Heart right ventricle (tissue), 16 donors: ENCODE results near the gene TCF12. TPM values are rescaled to one million over a fixed set of nuclear protein-coding genes. Genes with fewer than 3 reads are reported as not detected.

Source experiments
- ATAC-seq, 8 donors: fragments of 200-7000 bp; cut with Tn5 transposase; one replicate each; pipeline ENCODE4 v1.9.1; 2020; ENCODE audit warnings: mild to moderate bottlenecking in 8 of 8, moderate library complexity in 8 of 8, moderate number of reproducible peaks in 1 of 8
- DNase-seq, 2 donors: peaks; one replicate each; pipeline ENCODE4 v3.0.0-alpha.2; 2020
- H3K27ac ChIP-seq, 10 donors: fragments of 200-600 bp; sonication (generic) in 2 of 10; one replicate each; pipeline versions ENCODE4 v1.5.0 to v1.8.0; 2020 to 2022; ENCODE audit warnings: mild to moderate bottlenecking in 3 of 10
- H3K27me3 ChIP-seq, 7 donors: fragments of 200-600 bp; one replicate each; pipeline ENCODE4 v1.8.0; 2021 to 2022; ENCODE audit warnings: mild to moderate bottlenecking in 2 of 7
- H3K36me3 ChIP-seq, 9 donors: fragments of 200-600 bp; sonication (generic) in 1 of 9; one replicate each; pipeline versions ENCODE4 v1.5.0 to v1.8.0; 2020 to 2022; ENCODE audit warnings: mild to moderate bottlenecking in 2 of 9
- H3K4me1 ChIP-seq, 9 donors: fragments of 200-600 bp; sonication (generic) in 1 of 9; one replicate each; pipeline versions ENCODE4 v1.5.0 to v1.8.0; 2020 to 2022; ENCODE audit warnings: mild to moderate bottlenecking in 4 of 9
- H3K4me3 ChIP-seq, 10 donors: fragments of 200-600 bp; sonication (generic) in 2 of 10; one replicate each; pipeline versions ENCODE4 v1.5.0 to v1.8.0; 2020 to 2022; ENCODE audit warnings: mild to moderate bottlenecking in 7 of 10, moderate library complexity in 2 of 10
- H3K9me3 ChIP-seq, 11 donors: fragments of 200-600 bp in 10 of 11; sonication (generic) in 2 of 11; one replicate each; pipeline versions ENCODE4 v1.5.0 to v1.8.0; 2013 to 2022; ENCODE audit warnings: mild to moderate bottlenecking in 2 of 11, control low read depth in 1 of 11, moderate library complexity in 1 of 11
- WGBS, 2 donors: extraction: QIAGEN DNeasy Blood & Tissue Kit; methylation state at CpG; one replicate each; pipeline ENCODE4 v1.1.7; 2013; ENCODE audit warnings: inconsistent platforms in 1 of 2; 5-methylcytosine and 5-hydroxymethylcytosine counted together
- intact Hi-C, 10 donors: fragments of 100-400 bp; cut with DNase I; formaldehyde crosslinking; loops; one replicate each; pipeline versions ENCODE4 v1.11.1 to v1.14.2; 2022
- polyA plus RNA-seq, 2 donors: library from polyadenylated mRNA; stranded (reverse); fragments of 200-250 nt; gene quantifications; one replicate each; pipeline ENCODE4 v1.2.3, GENCODE V29; 2013
- total RNA-seq, 10 donors: library from RNA; stranded (reverse); fragmentation: NEBNext Ultra II Directional in 3 of 10; extraction: Animal tissue kit (Norgen Biotek cat#: 25700) in 3 of 10; gene quantifications; one replicate each; pipeline versions ENCODE4 v1.2.1 to v1.2.4, GENCODE V29; 2021 to 2023
- TF ChIP-seq, protein P1 (sequence below), 9 donors: fragments of 200-600 bp; sonication (generic) in 2 of 9; IDR thresholded peaks; one replicate each; pipeline versions ENCODE4 v1.5.0 to v1.8.0; 2021 to 2022; ENCODE audit warnings: antibody characterized with exemption in 9 of 9, mild to moderate bottlenecking in 5 of 9, moderate library complexity in 1 of 9
- donor health status: Arrhythmogenic right ventricular cardiomyopathy.
- donor health status: ischemic (EF 13 %, LVEDD 7.1; RV severe dilation, severe dysfunction).
- donor health status: healthy with polysubstance abuse.
- donor health status: DM: no; HTN: yes; CAD: no.
- donor health status: DM: no; HTN: no; CAD: no.
- donor health status: ischemic (EF 25% LVEDD 6.9; RV normal size, moderate dysfunction).
- donor health status: ischemic (EF 25% LVEDD 5.7; RV mildly dilated, moderate dysfunction).
- donor health status: healthy.
- donor health status: DM: yes; HTN: yes; CAD: no.
- donor health status: Ischemic cardiomyopathy.
- donor health status: ischemic (EF 35%, LVEDD 5.7; RV mildly dilated, moderate dysfunction).
- donor health status: nonischemic (EF 11% LVEDD 7.7; RV severe dilation, severe dysfunction).
- donor health status: DM: yes; HTN: yes; CAD: no.
- donor health status: PGD.
- donor health status: ischemic (EF 29% LVEDD 5.4; RV normal size, mild dysfunction).
- donor health status: nonischemic (EF 23%, LVEDD 6.1; RV moderate dilation, normal function).

The TCF12 gene
- total and polyA plus RNA-seq, 12 donors, result 8.7 to 55.7 (median 38.4) TPM

GRCh38 chr15:57223345-57223744, 304.9 kb downstream of the TCF12 start:
- 88 to 92% methylated on average over 2 of the region's 2 CpGs for WGBS, 2 donors
- no peak for ATAC-seq
- Histone ChIP-seq H3K36me3 (no peaks in the 10 kb centered on the region), H3K27ac (no peak overlapping the region), H3K27me3 (no peaks in the 10 kb centered on the region), H3K4me3 (no peak overlapping the region), H3K4me1 (peaks cover 0 to 47% (median 15%) of the 10 kb centered on the region in 9 donors), H3K9me3 (no peaks in the 10 kb centered on the region)
- TF ChIP-seq, protein P1, sequence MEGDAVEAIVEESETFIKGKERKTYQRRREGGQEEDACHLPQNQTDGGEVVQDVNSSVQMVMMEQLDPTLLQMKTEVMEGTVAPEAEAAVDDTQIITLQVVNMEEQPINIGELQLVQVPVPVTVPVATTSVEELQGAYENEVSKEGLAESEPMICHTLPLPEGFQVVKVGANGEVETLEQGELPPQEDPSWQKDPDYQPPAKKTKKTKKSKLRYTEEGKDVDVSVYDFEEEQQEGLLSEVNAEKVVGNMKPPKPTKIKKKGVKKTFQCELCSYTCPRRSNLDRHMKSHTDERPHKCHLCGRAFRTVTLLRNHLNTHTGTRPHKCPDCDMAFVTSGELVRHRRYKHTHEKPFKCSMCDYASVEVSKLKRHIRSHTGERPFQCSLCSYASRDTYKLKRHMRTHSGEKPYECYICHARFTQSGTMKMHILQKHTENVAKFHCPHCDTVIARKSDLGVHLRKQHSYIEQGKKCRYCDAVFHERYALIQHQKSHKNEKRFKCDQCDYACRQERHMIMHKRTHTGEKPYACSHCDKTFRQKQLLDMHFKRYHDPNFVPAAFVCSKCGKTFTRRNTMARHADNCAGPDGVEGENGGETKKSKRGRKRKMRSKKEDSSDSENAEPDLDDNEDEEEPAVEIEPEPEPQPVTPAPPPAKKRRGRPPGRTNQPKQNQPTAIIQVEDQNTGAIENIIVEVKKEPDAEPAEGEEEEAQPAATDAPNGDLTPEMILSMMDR (IDR thresholded peaks at IDR 0.05), result no peak
- intact Hi-C loops, result no loop called here
- no peak for DNase-seq

DNA sequence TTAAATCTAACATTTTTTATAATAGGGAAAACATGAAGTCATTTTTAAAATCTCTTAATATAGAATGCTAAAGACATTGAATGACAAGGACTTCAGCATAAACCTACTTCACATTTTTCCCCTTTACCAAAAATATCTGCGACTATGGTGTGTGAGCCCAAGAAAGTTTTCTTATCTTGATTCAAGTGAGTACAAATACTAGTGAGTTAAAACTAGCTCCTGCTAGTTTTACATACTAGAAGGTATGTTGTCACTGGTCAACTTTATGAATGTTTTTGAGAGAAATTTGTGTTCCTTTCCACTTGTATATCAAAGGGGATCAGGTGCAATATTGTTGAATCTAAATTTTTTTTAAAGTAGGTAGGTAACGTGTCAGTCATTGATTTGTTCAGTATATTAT, 305.4 kb downstream of the TCF12 start:
- H3K27me3 ChIP-seq, result no peaks in the 10 kb centered on the region
- DNase-seq, result no peak
- WGBS, 2 donors, result 80 to 86% methylated on average over 2 of the region's 2 CpGs
- intact Hi-C loops, result no loop called here
- no peaks in the 10 kb centered on the region for H3K36me3 ChIP-seq
- H3K4me3 ChIP-seq, result no peak overlapping the region
- no peak overlapping the region for H3K27ac ChIP-seq
- no peaks in the 10 kb centered on the region for H3K9me3 ChIP-seq
- no peak for ATAC-seq
- peaks cover 0 to 47% (median 10%) of the 10 kb centered on the region in 9 donors for H3K4me1 ChIP-seq
- TF ChIP-seq, protein P1 (IDR thresholded peaks at IDR 0.05), result no peak

DNA sequence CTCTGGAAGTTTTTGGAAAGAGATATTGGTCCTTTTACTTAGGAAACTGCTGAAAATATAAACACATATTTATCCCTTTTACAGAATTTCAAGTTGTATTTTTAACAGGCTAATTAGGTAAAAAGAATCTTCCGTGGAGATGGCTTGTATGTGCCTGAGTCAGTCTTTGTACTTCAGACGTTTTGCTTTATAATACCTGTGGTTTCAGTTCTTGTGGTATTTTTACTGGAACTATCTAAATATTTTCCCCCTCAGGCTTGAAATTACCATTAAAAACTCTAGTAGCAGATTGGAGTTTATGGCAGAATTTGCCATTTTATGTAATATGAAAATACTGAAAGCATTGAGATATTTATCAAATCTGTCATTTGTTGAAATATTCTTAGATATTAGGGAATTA, 306.2 kb downstream of the TCF12 start:
- intact Hi-C loops, result no loop called here
- Histone ChIP-seq H3K4me3 (no peak overlapping the region), H3K27me3 (no peaks in the 10 kb centered on the region), H3K27ac (no peak overlapping the region), H3K36me3 (no peaks in the 10 kb centered on the region), H3K9me3 (no peaks in the 10 kb centered on the region), H3K4me1 (peaks cover 0 to 43% (median 7%) of the 10 kb centered on the region in 9 donors)
- TF ChIP-seq, protein P1 (IDR thresholded peaks at IDR 0.05), result no peak
- no peak for ATAC-seq
- DNase-seq, result no peak
- WGBS, 2 donors, result 61 to 69% methylated on average over 2 of the region's 2 CpGs

- Histone ChIP-seq H3K4me1 (peaks cover 0 to 24% (median 5%) of the 10 kb centered on the region in 9 donors), H3K9me3 (no peaks in the 10 kb centered on the region), H3K36me3 (peaks cover 0 to 11% (median 0%) of the 10 kb centered on the region in 9 donors), H3K4me3 (no peak overlapping the region), H3K27ac (no peak overlapping the region), H3K27me3 (no peaks in the 10 kb centered on the region)
- no peak for DNase-seq
- TF ChIP-seq, protein P1 (IDR thresholded peaks at IDR 0.05), result no peak
- WGBS, 2 donors, result 75 to 90% methylated on average over 3 of the region's 3 CpGs
- intact Hi-C loops, result no loop called here
- no peak for ATAC-seq
Measured at GRCh38 chr15:57227166-57227565, 308.7 kb downstream of the TCF12 start.
